HepG2 (cell line): ENCODE results near the gene SIAH2. TPM values are rescaled to one million over a fixed set of nuclear protein-coding genes. Genes with fewer than 3 reads are reported as not detected.

Source experiments
- FOXK1 ChIP-seq: sonication (generic); formaldehyde crosslinking; IDR thresholded peaks from 2 replicates; pipeline ENCODE4 v1.4.0; 2020; ENCODE audit warnings: low read depth, missing genetic modification reagents, borderline replicate concordance
- HDAC2 ChIP-seq: sonication (generic); formaldehyde crosslinking; IDR thresholded peaks from 2 replicates; pipeline ENCODE4 v1.4.0; 2020; ENCODE audit warnings: missing genetic modification reagents
- HMG20A ChIP-seq: IDR thresholded peaks from 2 replicates; pipeline ENCODE4 v1.6.1; 2016; ENCODE audit warnings: borderline replicate concordance
- MAFF ChIP-seq: IDR thresholded peaks from 2 replicates; pipeline ENCODE4 v1.6.1; 2011; ENCODE audit warnings: low read depth, low read length, improper control_type of control experiment
- NCOA2 ChIP-seq: sonication (generic); formaldehyde crosslinking; IDR thresholded peaks from 2 replicates; pipeline ENCODE4 v1.8.0; 2022; ENCODE audit warnings: inconsistent platforms
- NFIC ChIP-seq: IDR thresholded peaks from 2 replicates; pipeline ENCODE4 v1.6.1; 2012; ENCODE audit warnings: mild to moderate bottlenecking, low read length, inconsistent platforms
- RARA ChIP-seq: IDR thresholded peaks from 2 replicates; pipeline ENCODE4 v1.6.1; 2016; ENCODE audit warnings: missing genetic modification reagents, missing compliant biosample characterization
- TBX2 ChIP-seq: sonication (generic); formaldehyde crosslinking; IDR thresholded peaks from 2 replicates; pipeline ENCODE4 v1.5.0; 2020; ENCODE audit warnings: missing genetic modification reagents, mild to moderate bottlenecking, borderline replicate concordance
- TBX3 ChIP-seq: fragments of 450-650 bp; IDR thresholded peaks from 2 replicates; pipeline ENCODE4 v1.6.1; 2017; ENCODE audit warnings: antibody characterized with exemption, mild to moderate bottlenecking, inconsistent platforms, borderline replicate concordance
- THAP11 ChIP-seq: IDR thresholded peaks from 2 replicates; pipeline ENCODE4 v1.6.1; 2016; ENCODE audit warnings: missing biosample characterization, missing genetic modification reagents
- ZNF142 ChIP-seq: sonication (generic); formaldehyde crosslinking; IDR thresholded peaks from 2 replicates; pipeline ENCODE4 v1.4.0; 2020; ENCODE audit warnings: missing genetic modification reagents
- ZNF256 ChIP-seq: sonication (generic); formaldehyde crosslinking; conservative IDR thresholded peaks from 2 replicates; pipeline ENCODE4 v1.4.0; 2020; ENCODE audit warnings: missing genetic modification reagents
- ZNF34 ChIP-seq: sonication (generic); formaldehyde crosslinking; IDR thresholded peaks from 2 replicates; pipeline ENCODE4 v1.4.0; 2020; ENCODE audit warnings: mild to moderate bottlenecking, missing genetic modification reagents, borderline replicate concordance
- ZNF543 ChIP-seq: sonication (generic); formaldehyde crosslinking; IDR thresholded peaks from 2 replicates; pipeline ENCODE4 v1.4.0; 2020; ENCODE audit warnings: mild to moderate bottlenecking, missing genetic modification reagents
- ZNF646 ChIP-seq: sonication (generic); formaldehyde crosslinking; IDR thresholded peaks from 2 replicates; pipeline ENCODE4 v1.9.0; 2021; ENCODE audit warnings: mild to moderate bottlenecking, missing genetic modification reagents
- ZSCAN30 ChIP-seq: sonication (generic); formaldehyde crosslinking; IDR thresholded peaks from 2 replicates; pipeline ENCODE4 v1.5.0; 2020; ENCODE audit warnings: mild to moderate bottlenecking, missing genetic modification reagents
- polyA plus RNA-seq, 8 experiments: library from polyadenylated mRNA; depleted of rRNA in 3 of 8; stranded (reverse) in 7 of 8; unstranded in 1 of 8; fragments of >200 nt; fragmentation: Illumina TruSeq in 4 of 8; extraction: Trizol in 4 of 8; gene quantifications; 2 replicates each; pipeline versions ENCODE4 v1.2.1 to v1.2.3, GENCODE V29; 2011 to 2016; ENCODE audit warnings: low read depth in 4 of 8, missing spikeins in 1 of 8, mixed read lengths in 1 of 8; ENCODE audit not compliant: insufficient read depth in 1 of 8
- total RNA-seq, 5 experiments: library from RNA; depleted of rRNA; stranded (reverse); fragments of >200 nt; fragmentation: Illumina TruSeq; extraction: Trizol; gene quantifications; 2 replicates each; pipeline ENCODE4 v1.2.3, GENCODE V29; 2016; ENCODE audit warnings: low read depth in 1 of 5

The SIAH2 gene
- total and polyA plus RNA-seq, 2 of the 13 experiments (the other 11 are each of a cell fraction or from before 2014, with no cell fraction given): 71.8 to 117 TPM

- TF ChIP-seq ZNF646 (CRISPR knock-in tag): 0 out of 2 replicates have a peak, but pooled peaks have one; percentile 43
- peak; percentile 46; the same call in 1 of the 2 replicates for TF ChIP-seq FOXK1
- 0 out of 2 replicates have a peak, but pooled peaks have one; percentile 12 for TF ChIP-seq TBX3
- TF ChIP-seq ZNF34 (CRISPR knock-in tag): 0 out of 2 replicates have a peak, but pooled peaks have one; percentile 38
- TF ChIP-seq THAP11 (CRISPR knock-in tag): peak; percentile 39; the same call in 1 of the 2 replicates
- 0 out of 2 replicates have a peak, but pooled peaks have one; percentile 9 for TF ChIP-seq MAFF
- TF ChIP-seq ZNF256 (CRISPR knock-in tag): peak; percentile 86
- TF ChIP-seq NFIC: 0 out of 2 replicates have a peak, but pooled peaks have one; percentile 56
- TF ChIP-seq TBX2 (CRISPR knock-in tag): 0 out of 2 replicates have a peak, but pooled peaks have one; percentile 46
- TF ChIP-seq HMG20A: peak; percentile 79; the same call in 1 of the 2 replicates
- TF ChIP-seq NCOA2 (CRISPR knock-in tag): peak; percentile 81
- TF ChIP-seq ZSCAN30 (CRISPR knock-in tag): no peak
- TF ChIP-seq ZNF543 (CRISPR knock-in tag): peak; percentile 33; the same call in 1 of the 2 replicates
- TF ChIP-seq HDAC2: 0 out of 2 replicates have a peak, but pooled peaks have one; percentile 58
- 0 out of 2 replicates have a peak, but pooled peaks have one; percentile 26 for TF ChIP-seq ZNF142 (CRISPR knock-in tag)
- peak; percentile 56; the same call in 1 of the 2 replicates for TF ChIP-seq RARA
These were observed 28.8 kb downstream of the SIAH2 start (continued) for GRCh38 chr3:150733936-150734794.
